Upper lobe of right lung (tissue), 1 donor: Measurements from ENCODE around the gene HCLS1. TPM values are rescaled to one million over a fixed set of nuclear protein-coding genes. Genes with fewer than 3 reads are reported as not detected.

Experiments used
- ATAC-seq: fragments of 200-7000 bp; cut with Tn5 transposase; one replicate; pipeline ENCODE4 v1.9.1; 2020; ENCODE audit warnings: mild to moderate bottlenecking, moderate library complexity
- DNase-seq: peaks from one replicate; pipeline ENCODE4 v3.0.0-alpha.2; 2020
- H3K27ac ChIP-seq: fragments of 200-600 bp; one replicate; pipeline ENCODE4 v1.8.0; 2022
- H3K27me3 ChIP-seq: fragments of 200-600 bp; one replicate; pipeline ENCODE4 v1.8.0; 2022; ENCODE audit warnings: mild to moderate bottlenecking
- H3K36me3 ChIP-seq: fragments of 200-600 bp; one replicate; pipeline ENCODE4 v1.8.0; 2022
- H3K4me1 ChIP-seq: fragments of 200-600 bp; one replicate; pipeline ENCODE4 v1.8.0; 2022
- H3K4me3 ChIP-seq: fragments of 200-600 bp; one replicate; pipeline ENCODE4 v1.8.0; 2022; ENCODE audit warnings: mild to moderate bottlenecking
- H3K9me3 ChIP-seq: fragments of 200-600 bp; one replicate; pipeline ENCODE4 v1.8.0; 2022
- CTCF ChIP-seq: fragments of 200-600 bp; IDR thresholded peaks from one replicate; pipeline ENCODE4 v1.8.0; 2022; ENCODE audit warnings: antibody characterized with exemption
- intact Hi-C: fragments of 100-400 bp; cut with DNase I; formaldehyde crosslinking; loops from one replicate; pipeline ENCODE4 v1.11.0; 2022
- total RNA-seq: library from RNA; stranded (reverse); fragmentation: NEBNext Ultra II Directional; extraction: Animal tissue kit (Norgen Biotek cat#: 25700); gene quantifications from one replicate; pipeline ENCODE4 v1.2.1, GENCODE V29; 2021
- donor health status: DM: no; HTN: yes; CAD: no; lungs with severe emphysema.

The HCLS1 gene
- total RNA-seq, 1 donor from 2014 or later: 76.5 TPM

- ATAC-seq: no peak
- TF ChIP-seq CTCF: no peak
- Histone ChIP-seq H3K4me1 (peaks cover 8% of the 10 kb centered on the region), H3K9me3 (no peaks in the 10 kb centered on the region), H3K4me3 (no peak overlapping the region), H3K36me3 (peaks cover 51% of the 10 kb centered on the region), H3K27ac (no peak overlapping the region), H3K27me3 (no peaks in the 10 kb centered on the region)
- intact Hi-C loops: no loop called here
- DNase-seq: no peak
These were observed 2.0 kb upstream of the HCLS1 start for GRCh38 chr3:121662742-121663141.

GRCh38 chr3:121661376-121661775, 673 bp upstream of the HCLS1 start:
- no peak for ATAC-seq
- intact Hi-C loops: no loop called here
- H3K27ac ChIP-seq: peak overlapping the region; percentile 77

GRCh38 chr3:121659586-121659985, 1.1 kb downstream of the HCLS1 start:
- H3K27me3 ChIP-seq: no peaks in the 10 kb centered on the region
- DNase-seq (no peak), ATAC-seq (peak; percentile 18)
- no peaks in the 10 kb centered on the region for H3K9me3 ChIP-seq
- intact Hi-C loops: no loop called here
- peak overlapping the region; percentile 77 for H3K27ac ChIP-seq
- TF ChIP-seq CTCF: no peak
- peaks cover 8% of the 10 kb centered on the region for H3K4me1 ChIP-seq
- peaks cover 19% of the 10 kb centered on the region for H3K36me3 ChIP-seq
- H3K4me3 ChIP-seq: peak overlapping the region; percentile 38

More at GRCh38 chr3:121661376-121661775, 673 bp upstream of the HCLS1 start:
- H3K9me3 ChIP-seq: no peaks in the 10 kb centered on the region
- H3K4me1 ChIP-seq: peaks cover 8% of the 10 kb centered on the region
- DNase-seq: no peak
- H3K36me3 ChIP-seq: peaks cover 37% of the 10 kb centered on the region
- TF ChIP-seq CTCF: no peak
- no peak overlapping the region for H3K4me3 ChIP-seq
- H3K27me3 ChIP-seq: no peaks in the 10 kb centered on the region

- Histone ChIP-seq H3K4me1 (peaks cover 8% of the 10 kb centered on the region), H3K36me3 (peaks cover 12% of the 10 kb centered on the region), H3K4me3 (peak overlapping the region; percentile 38), H3K9me3 (no peaks in the 10 kb centered on the region), H3K27me3 (no peaks in the 10 kb centered on the region), H3K27ac (peak overlapping the region; percentile 17)
- ATAC-seq (no peak), DNase-seq (no peak)
- intact Hi-C loops: no loop called here
- TF ChIP-seq CTCF: no peak
These were observed 1.8 kb downstream of the HCLS1 start for GRCh38 chr3:121658716-121659435.

GRCh38 chr3:121654493-121655385, 6.0 kb downstream of the HCLS1 start:
- intact Hi-C loops: no loop called here
- DNase-seq: no peak
- TF ChIP-seq CTCF: no peak
- no peak for ATAC-seq
- Histone ChIP-seq H3K36me3 (no peaks in the 10 kb centered on the region), H3K4me3 (no peak overlapping the region), H3K27ac (no peak overlapping the region), H3K27me3 (no peaks in the 10 kb centered on the region), H3K9me3 (no peaks in the 10 kb centered on the region), H3K4me1 (peaks cover 8% of the 10 kb centered on the region)
